Measurements from ENCODE around the gene LAMTOR4. TPM values are rescaled to one million over a fixed set of nuclear protein-coding genes. Genes with fewer than 3 reads are reported as not detected.
"Not testable (repeated sequence)": the region's sequence is repeated elsewhere in the genome, so short reads cannot be mapped to it uniquely, and the experiment has no call there.

The LAMTOR4 gene
- total RNA-seq, 2 experiments from 2014 or later, result 119 to 151 TPM

- Mint-ChIP-seq H3K27me3 (peaks cover 61% of the 10 kb centered on the region), H3K36me3 (no peaks in the 10 kb centered on the region), H3K4me3 (peak overlapping the region; percentile 18), H3K27ac (no peak overlapping the region), H3K4me1 (peaks cover 49% of the 10 kb centered on the region), H3K9me3 (ENCODE audit: low read depth) (no peaks in the 10 kb centered on the region)
- ATAC-seq (peak; percentile 82), DNase-seq (peak; percentile 61)
- CTCF ChIA-PET, result interaction anchor here (0.6 to 1.2 kb wide), 4 partner anchors 11 to 40 kb away, joined by 3 to 6 read pairs (median 3); partner anchors contain the start of gene LAMTOR4
Observed at GRCh38 chr7:100171087-100171681, 22.5 kb downstream of the LAMTOR4 start.

GRCh38 chr7:100171840-100172239, 23.1 kb downstream of the LAMTOR4 start:
- ATAC-seq, result peak; percentile 14
- no peaks in the 10 kb centered on the region for H3K36me3 Mint-ChIP-seq
- peaks cover 48% of the 10 kb centered on the region for H3K4me1 Mint-ChIP-seq
- DNase-seq, result no peak
- H3K27ac Mint-ChIP-seq, result no peak overlapping the region
- H3K27me3 Mint-ChIP-seq, result peaks cover 61% of the 10 kb centered on the region
- H3K9me3 Mint-ChIP-seq (ENCODE audit: low read depth), result no peaks in the 10 kb centered on the region
- CTCF ChIA-PET, result interaction anchor here (1.0 to 1.2 kb wide), 3 partner anchors 11 to 23 kb away, joined by 3 to 6 read pairs (median 3); partner anchors contain the start of gene LAMTOR4
- peak overlapping the region; percentile 34 for H3K4me3 Mint-ChIP-seq

- Mint-ChIP-seq H3K9me3 (ENCODE audit: low read depth) (no peaks in the 10 kb centered on the region), H3K4me3 (no peak overlapping the region), H3K4me1 (peaks cover 32% of the 10 kb centered on the region), H3K36me3 (no peaks in the 10 kb centered on the region), H3K27me3 (peaks cover 41% of the 10 kb centered on the region), H3K27ac (no peak overlapping the region)
- ATAC-seq (no peak), DNase-seq (no peak)
- CTCF ChIA-PET, result no interaction called here
Observed at GRCh38 chr7:100173806-100174495, 25.2 kb downstream of the LAMTOR4 start.

- no peak overlapping the region for H3K27ac Mint-ChIP-seq
- ATAC-seq, result no peak
- peaks cover 26% of the 10 kb centered on the region for H3K4me1 Mint-ChIP-seq
- H3K36me3 Mint-ChIP-seq, result no peaks in the 10 kb centered on the region
- H3K27me3 Mint-ChIP-seq, result peaks cover 40% of the 10 kb centered on the region
- no peaks in the 10 kb centered on the region for H3K9me3 Mint-ChIP-seq (ENCODE audit: low read depth)
- CTCF ChIA-PET, result no interaction called here
- DNase-seq, result no peak
- no peak overlapping the region for H3K4me3 Mint-ChIP-seq
Observed at GRCh38 chr7:100174582-100174981, 25.9 kb downstream of the LAMTOR4 start.

GRCh38 chr7:100175296-100175935, 26.7 kb downstream of the LAMTOR4 start:
- Mint-ChIP-seq H3K4me3 (no peak overlapping the region), H3K27ac (no peak overlapping the region), H3K9me3 (ENCODE audit: low read depth) (no peaks in the 10 kb centered on the region), H3K36me3 (peaks cover 1% of the 10 kb centered on the region), H3K27me3 (peaks cover 35% of the 10 kb centered on the region), H3K4me1 (peaks cover 25% of the 10 kb centered on the region)
- CTCF ChIA-PET, result interaction anchor here (3.6 kb wide), 1 partner anchor 42 kb away, joined by 11 read pairs; no protein-coding TSS in a partner anchor
- DNase-seq (no peak), ATAC-seq (no peak)

- CTCF ChIA-PET, result interaction anchor here (0.9 to 3.6 kb wide), 5 partner anchors 10 to 44 kb away, joined by 3 to 11 read pairs (median 3); no protein-coding TSS in a partner anchor
- peaks cover 29% of the 10 kb centered on the region for H3K27me3 Mint-ChIP-seq
- H3K36me3 Mint-ChIP-seq, result peaks cover 3% of the 10 kb centered on the region
- H3K9me3 Mint-ChIP-seq (ENCODE audit: low read depth), result no peaks in the 10 kb centered on the region
- H3K4me3 Mint-ChIP-seq, result peak overlapping the region; percentile 67
- ATAC-seq (no peak), DNase-seq (no peak)
- H3K4me1 Mint-ChIP-seq, result peaks cover 26% of the 10 kb centered on the region
- H3K27ac Mint-ChIP-seq, result no peak overlapping the region
Observed at GRCh38 chr7:100176096-100177044, 27.7 kb downstream of the LAMTOR4 start.

- CTCF ChIA-PET, result interaction anchor here (0.6 to 3.6 kb wide), 11 partner anchors 9 to 78 kb away, joined by 3 to 11 read pairs (median 3); partner anchors contain the start of gene GAL3ST4
- H3K9me3 Mint-ChIP-seq (ENCODE audit: low read depth), result no peaks in the 10 kb centered on the region
- ATAC-seq (peak; percentile 93), DNase-seq (peak; percentile 98)
- H3K4me3 Mint-ChIP-seq, result peak within 1 kb of the TSS; percentile 67
- H3K36me3 Mint-ChIP-seq, result peaks cover 3% of the 10 kb centered on the region
- peaks cover 33% of the 10 kb centered on the region for H3K4me1 Mint-ChIP-seq
- peak within 1 kb of the TSS; percentile 37 for H3K27ac Mint-ChIP-seq
- H3K27me3 Mint-ChIP-seq, result peaks cover 26% of the 10 kb centered on the region
Observed at GRCh38 chr7:100177045-100178001, 28.6 kb downstream of the LAMTOR4 start, which contains the start of the genes GPC2 and STAG3. Gene GPC2 (minus strand): TSS chr7:100177381. CDS start chr7:100177199, 182 bp downstream. Gene STAG3 (plus strand): TSS chr7:100177918. CDS start chr7:100180557, 2,639 bp downstream.

GRCh38 chr7:100180084-100180483, 31.4 kb downstream of the LAMTOR4 start:
- peak overlapping the region; percentile 46 for H3K4me3 Mint-ChIP-seq
- peak overlapping the region; percentile 80 for H3K27ac Mint-ChIP-seq
- not testable (repeated sequence) for H3K36me3 Mint-ChIP-seq; DNase-seq; ATAC-seq; H3K9me3 Mint-ChIP-seq (ENCODE audit: low read depth)
- CTCF ChIA-PET, result interaction anchor here (0.7 to 1.9 kb wide), 10 partner anchors 8 to 98 kb away, joined by 3 to 7 read pairs (median 3); partner anchors contain the start of gene LAMTOR4
- H3K4me1 Mint-ChIP-seq, result peaks cover 40% of the 10 kb centered on the region
- H3K27me3 Mint-ChIP-seq, result peaks cover 11% of the 10 kb centered on the region

GRCh38 chr7:100182616-100183015, 33.9 kb downstream of the LAMTOR4 start:
- ATAC-seq, H3K4me3 Mint-ChIP-seq: not testable (repeated sequence)
- peak overlapping the region; percentile 43 for H3K27ac Mint-ChIP-seq

GRCh38 chr7:100183090-100183489, 34.4 kb downstream of the LAMTOR4 start:
- H3K9me3 Mint-ChIP-seq (ENCODE audit: low read depth); H3K4me3 Mint-ChIP-seq; H3K27ac Mint-ChIP-seq; H3K27me3 Mint-ChIP-seq; H3K36me3 Mint-ChIP-seq; ATAC-seq; DNase-seq: not testable (repeated sequence)
- peaks cover 27% of the 10 kb centered on the region for H3K4me1 Mint-ChIP-seq
- CTCF ChIA-PET, result interaction anchor here (1.4 to 2.5 kb wide), 2 partner anchors 50 to 225 kb away, joined by 3 to 10 read pairs; no protein-coding TSS in a partner anchor

More at GRCh38 chr7:100182616-100183015, 33.9 kb downstream of the LAMTOR4 start:
- not testable (repeated sequence) for H3K27me3 Mint-ChIP-seq; DNase-seq; H3K36me3 Mint-ChIP-seq; H3K9me3 Mint-ChIP-seq (ENCODE audit: low read depth)
- peaks cover 29% of the 10 kb centered on the region for H3K4me1 Mint-ChIP-seq
- CTCF ChIA-PET, result interaction anchor here (1.2 to 2.5 kb wide), 4 partner anchors 12 to 225 kb away, joined by 3 to 10 read pairs (median 3); no protein-coding TSS in a partner anchor

GRCh38 chr7:100185726-100186125, 37.0 kb downstream of the LAMTOR4 start:
- no peak for DNase-seq
- peaks cover 32% of the 10 kb centered on the region for H3K4me1 Mint-ChIP-seq
- no peaks in the 10 kb centered on the region for H3K9me3 Mint-ChIP-seq (ENCODE audit: low read depth)
- ATAC-seq, result no peak
- H3K27me3 Mint-ChIP-seq, result no peaks in the 10 kb centered on the region
- no peak overlapping the region for H3K4me3 Mint-ChIP-seq
- no peak overlapping the region for H3K27ac Mint-ChIP-seq
- H3K36me3 Mint-ChIP-seq, result peaks cover 3% of the 10 kb centered on the region
- CTCF ChIA-PET, result interaction anchor here (0.8 to 6.5 kb wide), 4 partner anchors 10 to 52 kb away, joined by 3 to 80 read pairs (median 5); no protein-coding TSS in a partner anchor

Data from activated CD8-positive, alpha-beta memory T cell treated with anti-CD3 and anti-CD28 coated beads, Interleukin-2, amount 10 ng/mL, durations not matched to agents 7 days and 5 days (primary cell).